Small intestine (tissue), 7 donors: ENCODE results near the gene TMEM129. TPM values are rescaled to one million over a fixed set of nuclear protein-coding genes. Genes with fewer than 3 reads are reported as not detected.

ENCODE experiments used
- DNase-seq, 2 donors: peaks; one replicate each; pipeline versions ENCODE4 v3.0.0 to v3.0.0-alpha.2; 2013
- FAIRE-seq: peaks from 2 replicates; lab custom pipeline; 2012; peaks lifted over from hg19 to GRCh38; lab: Jason Lieb, UNC
- H3K27ac ChIP-seq, 3 donors: one replicate each; pipeline ENCODE4 v1.5.1; 2013; ENCODE audit warnings: low read length in 2 of 3, mild to moderate bottlenecking in 2 of 3, control low read depth in 1 of 3, inconsistent platforms in 1 of 3, low read depth in 1 of 3, moderate library complexity in 1 of 3
- H3K27me3 ChIP-seq, 3 donors: one replicate each; pipeline ENCODE4 v1.6.1; 2013; ENCODE audit warnings: low read length in 3 of 3, inconsistent platforms in 1 of 3; ENCODE audit not compliant: control insufficient read depth in 3 of 3, insufficient read depth in 3 of 3
- H3K36me3 ChIP-seq, 3 donors: one replicate each; pipeline ENCODE4 v1.6.1; 2013; ENCODE audit warnings: low read length in 3 of 3, inconsistent platforms in 1 of 3, low read depth in 1 of 3, mild to moderate bottlenecking in 1 of 3, moderate library complexity in 1 of 3; ENCODE audit not compliant: control insufficient read depth in 3 of 3, insufficient read depth in 2 of 3
- H3K4me1 ChIP-seq, 3 donors: one replicate each; pipeline ENCODE4 v1.6.1; 2013; ENCODE audit warnings: low read length in 2 of 3, inconsistent platforms in 1 of 3, low read depth in 1 of 3, mild to moderate bottlenecking in 1 of 3, moderate library complexity in 1 of 3; ENCODE audit not compliant: control insufficient read depth in 3 of 3, insufficient read depth in 2 of 3
- H3K4me3 ChIP-seq, 3 donors: one replicate each; pipeline ENCODE4 v1.5.1; 2013; ENCODE audit warnings: low read length in 3 of 3, control low read depth in 1 of 3, inconsistent platforms in 1 of 3, low read depth in 1 of 3, mild to moderate bottlenecking in 1 of 3, moderate library complexity in 1 of 3
- H3K9me3 ChIP-seq, 2 donors: one replicate each; pipeline ENCODE4 v1.6.1; 2013; ENCODE audit warnings: low read depth in 1 of 2, low read length in 1 of 2; ENCODE audit not compliant: control insufficient read depth in 2 of 2, insufficient read depth in 1 of 2
- WGBS, 3 donors: extraction: QIAGEN DNeasy Blood & Tissue Kit; methylation state at CpG; one replicate each; pipeline ENCODE4 v1.1.7; 2013; 5-methylcytosine and 5-hydroxymethylcytosine counted together
- polyA plus RNA-seq, 4 donors: library from polyadenylated mRNA; stranded (reverse) in 3 of 4; unstranded in 1 of 4; fragments of 200-250 nt in 3 of 4; fragments of 120-200 nt in 1 of 4; gene quantifications; one replicate each; pipeline versions ENCODE4 v1.2.1 to v1.2.3, GENCODE V29; 2013
- donor health status: healthy with polysubstance abuse.
- donor health status: control.
- donor health status: control.
- donor health status: Bipolar disorder and iron deficiency.
- donor health status: healthy.

The TMEM129 gene
- polyA plus RNA-seq, 4 donors, result 18.6 to 47.2 (median 26.0) TPM

GRCh38 chr4:1750381-1751154 lies 29.4 kb upstream of the TMEM129 start:
- FAIRE-seq (no peak), DNase-seq (no peak)
- H3K36me3 ChIP-seq, result peaks cover 0 to 3% (median 0%) of the 10 kb centered on the region in 3 donors
- H3K27me3 ChIP-seq, result no peaks in the 10 kb centered on the region
- H3K9me3 ChIP-seq, result peaks cover 0 to 6% of the 10 kb centered on the region in 2 donors
- peaks cover 0 to 38% (median 0%) of the 10 kb centered on the region in 3 donors for H3K4me1 ChIP-seq
- no peak overlapping the region for H3K27ac ChIP-seq
- WGBS, 3 donors, result 78 to 86% (median 81%) methylated on average over 17 to 18 of the region's 18 CpGs
- no peak overlapping the region for H3K4me3 ChIP-seq

- Histone ChIP-seq H3K4me1 (peaks cover 0 to 38% (median 0%) of the 10 kb centered on the region in 3 donors), H3K27me3 (no peaks in the 10 kb centered on the region), H3K36me3 (peaks cover 0 to 7% (median 0%) of the 10 kb centered on the region in 3 donors), H3K27ac (no peak overlapping the region), H3K9me3 (peaks cover 0 to 6% of the 10 kb centered on the region in 2 donors), H3K4me3 (no peak overlapping the region)
- FAIRE-seq (no peak), DNase-seq (no peak)
- WGBS, 3 donors, result 71 to 76% (median 71%) methylated on average over 13 to 14 of the region's 14 CpGs
Observed at GRCh38 chr4:1749826-1750225, 28.7 kb upstream of the TMEM129 start.

GRCh38 chr4:1749370-1749769 lies 28.2 kb upstream of the TMEM129 start:
- FAIRE-seq (no peak), DNase-seq (no peak)
- peaks cover 0 to 6% of the 10 kb centered on the region in 2 donors for H3K9me3 ChIP-seq
- peaks cover 0 to 37% (median 0%) of the 10 kb centered on the region in 3 donors for H3K4me1 ChIP-seq
- WGBS, 3 donors, result 55 to 70% (median 56%) methylated on average over 3 of the region's 3 CpGs
- no peaks in the 10 kb centered on the region for H3K27me3 ChIP-seq
- no peak overlapping the region for H3K27ac ChIP-seq
- H3K4me3 ChIP-seq, result no peak overlapping the region
- peaks cover 0 to 11% (median 0%) of the 10 kb centered on the region in 3 donors for H3K36me3 ChIP-seq

GRCh38 chr4:1748465-1748995 lies 27.4 kb upstream of the TMEM129 start:
- FAIRE-seq (no peak), DNase-seq (peak; percentile 70 to 90)
- H3K36me3 ChIP-seq, result peaks cover 0 to 20% (median 0%) of the 10 kb centered on the region in 3 donors
- peaks cover 0 to 29% (median 0%) of the 10 kb centered on the region in 3 donors for H3K4me1 ChIP-seq
- H3K27me3 ChIP-seq, result no peaks in the 10 kb centered on the region
- no peak overlapping the region for H3K27ac ChIP-seq
- peaks cover 0 to 6% of the 10 kb centered on the region in 2 donors for H3K9me3 ChIP-seq
- no peak overlapping the region for H3K4me3 ChIP-seq
- WGBS, 3 donors, result 3 to 15% (median 5%) methylated on average over 14 to 29 of the region's 29 CpGs

GRCh38 chr4:1747603-1747967 lies 26.5 kb upstream of the TMEM129 start:
- Histone ChIP-seq H3K4me1 (peaks cover 0 to 20% (median 0%) of the 10 kb centered on the region in 3 donors), H3K4me3 (no peak overlapping the region), H3K27me3 (no peaks in the 10 kb centered on the region), H3K27ac (no peak overlapping the region), H3K9me3 (peaks cover 0 to 6% of the 10 kb centered on the region in 2 donors), H3K36me3 (peaks cover 0 to 21% (median 0%) of the 10 kb centered on the region in 3 donors)
- FAIRE-seq, result no peak
- WGBS, 3 donors, result 79 to 87% (median 80%) methylated on average over 12 to 16 of the region's 16 CpGs
- no peak for DNase-seq

- WGBS, 3 donors, result 45 to 76% (median 50%) methylated on average over 27 to 33 of the region's 33 CpGs
- no peak overlapping the region for H3K27ac ChIP-seq
Observed at GRCh38 chr4:1746919-1747602, 25.9 kb upstream of the TMEM129 start.

GRCh38 chr4:1746265-1746691 lies 25.2 kb upstream of the TMEM129 start:
- WGBS, 3 donors, result 13 to 23% (median 18%) methylated on average over 13 to 17 of the region's 17 CpGs
- H3K27ac ChIP-seq, result no peak overlapping the region
- peaks cover 0 to 6% of the 10 kb centered on the region in 2 donors for H3K9me3 ChIP-seq
- peaks cover 0 to 6% (median 0%) of the 10 kb centered on the region in 3 donors for H3K4me1 ChIP-seq
- H3K36me3 ChIP-seq, result peaks cover 0 to 32% (median 2%) of the 10 kb centered on the region in 3 donors
- DNase-seq (peak; percentile 46 to 80), FAIRE-seq (no peak)
- H3K4me3 ChIP-seq, result no peak overlapping the region
- no peaks in the 10 kb centered on the region for H3K27me3 ChIP-seq

More at GRCh38 chr4:1746919-1747602, 25.9 kb upstream of the TMEM129 start:
- no peak for FAIRE-seq
- H3K9me3 ChIP-seq, result peaks cover 0 to 6% of the 10 kb centered on the region in 2 donors
- DNase-seq, result no peak
- no peak overlapping the region for H3K4me3 ChIP-seq
- H3K27me3 ChIP-seq, result no peaks in the 10 kb centered on the region
- H3K4me1 ChIP-seq, result peaks cover 0 to 14% (median 0%) of the 10 kb centered on the region in 3 donors
- peaks cover 0 to 26% (median 0%) of the 10 kb centered on the region in 3 donors for H3K36me3 ChIP-seq

- no peak overlapping the region for H3K27ac ChIP-seq
Observed at GRCh38 chr4:1745697-1746096, 24.6 kb upstream of the TMEM129 start.

More at GRCh38 chr4:1745697-1746096, 24.6 kb upstream of the TMEM129 start:
- Histone ChIP-seq H3K4me3 (no peak overlapping the region), H3K27me3 (no peaks in the 10 kb centered on the region), H3K9me3 (peaks cover 0 to 6% of the 10 kb centered on the region in 2 donors), H3K36me3 (peaks cover 0 to 38% (median 3%) of the 10 kb centered on the region in 3 donors), H3K4me1 (peaks cover 0 to 6% (median 0%) of the 10 kb centered on the region in 3 donors)
- WGBS, 3 donors, result 70 to 86% (median 77%) methylated on average over 11 to 12 of the region's 12 CpGs
- FAIRE-seq (no peak), DNase-seq (no peak)
